ENCODE results near the gene PGBD5. TPM values are rescaled to one million over a fixed set of nuclear protein-coding genes. Genes with fewer than 3 reads are reported as not detected.

PGBD5 gene
- total RNA-seq, 1 donor from 2014 or later: 0.12 TPM

GRCh38 chr1:230267338-230268065 is 158.6 kb downstream of the PGBD5 start:
- DNase-seq (ENCODE audit: extremely low read depth, low read depth, low spot score): no peak

- no peak for DNase-seq (ENCODE audit: extremely low read depth, low read depth, low spot score)
These were observed 159.7 kb downstream of the PGBD5 start for GRCh38 chr1:230266456-230266855.

GRCh38 chr1:230265200-230266115 is 160.7 kb downstream of the PGBD5 start:
- no peak for DNase-seq (ENCODE audit: extremely low read depth, low read depth, low spot score)

Other genes with a start within 250 kb of the PGBD5 start
- 13.8 and 18.7 TPM in 2 replicates for gene COG2, start 216.1 kb upstream of the PGBD5 start, total RNA-seq

Measured in glomerular endothelial cell (primary cell).